SHP77 treated with DMSO at 0.1 percent for 48 hours (cell line): ENCODE measurements around the gene C3orf52.

Experiments
- DNase-seq: peaks from one replicate; lab custom pipeline; 2025; lab: John Stamatoyannopoulos, UW

C3orf52 gene

GRCh38 chr3:112086875-112087524, 811 bp downstream of the C3orf52 start:
- DNase-seq, result no peak

- no peak for DNase-seq
Measured at GRCh38 chr3:112087746-112088145, 1.6 kb downstream of the C3orf52 start.

GRCh38 chr3:112088944-112089343, 2.8 kb downstream of the C3orf52 start:
- DNase-seq, result no peak

- DNase-seq, result peak; percentile 35
Measured at GRCh38 chr3:112089956-112090886, 4.0 kb downstream of the C3orf52 start.

GRCh38 chr3:112090887-112091586, 4.8 kb downstream of the C3orf52 start:
- no peak for DNase-seq

- DNase-seq, result peak; percentile 9
Measured at GRCh38 chr3:112092496-112093179, 6.4 kb downstream of the C3orf52 start.

GRCh38 chr3:112093180-112093522, 7.0 kb downstream of the C3orf52 start:
- no peak for DNase-seq

GRCh38 chr3:112095731-112096130, 9.5 kb downstream of the C3orf52 start:
- no peak for DNase-seq

GRCh38 chr3:112096176-112096575, 10.0 kb downstream of the C3orf52 start:
- no peak for DNase-seq

- peak; percentile 87 for DNase-seq
Measured at GRCh38 chr3:112097378-112097777, 11.2 kb downstream of the C3orf52 start.

- DNase-seq, result no peak
Measured at GRCh38 chr3:112101916-112102315, 15.7 kb downstream of the C3orf52 start.

- no peak for DNase-seq
Measured at GRCh38 chr3:112104774-112105173, 18.6 kb downstream of the C3orf52 start.

- DNase-seq, result peak; percentile 12
Measured at GRCh38 chr3:112109322-112109721, 23.1 kb downstream of the C3orf52 start.

- DNase-seq, result peak; percentile 30
Measured at GRCh38 chr3:112111785-112112402, 25.7 kb downstream of the C3orf52 start.

- DNase-seq, result no peak
Measured at GRCh38 chr3:112114576-112115160, 28.5 kb downstream of the C3orf52 start.

- DNase-seq, result no peak
Measured at GRCh38 chr3:112115161-112115739, 29.1 kb downstream of the C3orf52 start.

- no peak for DNase-seq
Measured at GRCh38 chr3:112115806-112116383, 29.7 kb downstream of the C3orf52 start.

GRCh38 chr3:112116748-112117186, 30.6 kb downstream of the C3orf52 start:
- DNase-seq, result no peak

- no peak for DNase-seq
Measured at GRCh38 chr3:112117415-112117814, 31.2 kb downstream of the C3orf52 start.

- DNase-seq, result no peak
Measured at GRCh38 chr3:112117841-112118571, 31.8 kb downstream of the C3orf52 start.
